Right ventricle myocardium inferior (tissue), 1 donor: Measurements from ENCODE around the gene OGDH. TPM values are rescaled to one million over a fixed set of nuclear protein-coding genes. Genes with fewer than 3 reads are reported as not detected.
"Not testable (repeated sequence)": the region's sequence is repeated elsewhere in the genome, so short reads cannot be mapped to it uniquely, and the experiment has no call there.

Experiments
- ATAC-seq: fragments of 200-7000 bp; cut with Tn5 transposase; one replicate; pipeline ENCODE4 v1.9.1; 2020; ENCODE audit warnings: mild to moderate bottlenecking, moderate library complexity
- DNase-seq: peaks from one replicate; pipeline ENCODE4 v3.0.0; 2021; ENCODE audit errors: missing footprints
- intact Hi-C: fragments of 100-400 bp; cut with DNase I; formaldehyde crosslinking; loops from one replicate; pipeline ENCODE4 v1.11.0; 2022
- total RNA-seq: library from RNA; stranded (reverse); fragmentation: NEBNext Ultra II Directional; extraction: Animal tissue kit (Norgen Biotek cat#: 25700); gene quantifications from one replicate; pipeline ENCODE4 v1.2.1, GENCODE V29; 2021
- donor health status: DM: no; HTN: yes; CAD: no; lungs with severe emphysema.

The OGDH gene
- total RNA-seq, 1 donor from 2014 or later, result 679 TPM

DNA sequence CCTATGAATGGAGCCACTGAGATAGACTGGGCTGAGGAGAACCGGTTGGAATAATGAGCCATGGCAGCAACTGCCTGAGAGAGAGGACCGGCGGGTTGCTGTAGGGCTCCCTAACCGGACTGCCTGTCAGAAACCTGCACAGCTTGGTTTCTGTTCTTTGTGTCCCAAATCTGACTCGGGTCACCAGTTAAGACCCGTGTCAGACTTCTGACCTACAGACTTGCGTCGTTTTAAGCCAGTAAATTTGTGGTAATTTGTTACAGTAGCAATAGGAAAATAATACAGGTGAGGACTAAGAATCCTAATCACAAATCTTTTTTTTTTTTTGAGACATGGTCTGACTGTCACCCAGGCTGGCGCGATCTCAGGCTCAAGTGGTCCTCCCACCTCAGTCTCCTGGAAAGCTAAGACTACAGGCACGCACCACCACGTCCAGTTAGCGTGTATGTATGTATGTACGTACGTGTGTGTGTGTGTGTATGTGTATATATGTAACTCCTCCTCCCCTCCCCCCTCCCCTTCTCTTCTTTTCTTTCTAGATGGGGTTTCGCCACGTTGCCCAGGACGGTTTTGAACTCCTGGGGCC, 32.0 kb upstream of the OGDH start:
- no peak for ATAC-seq
- DNase-seq, result no peak
- intact Hi-C loops, result loop anchor here (10.0 kb wide), 1 partner anchor 540 kb away; the partner anchor contains the start of gene TBRG4

DNA sequence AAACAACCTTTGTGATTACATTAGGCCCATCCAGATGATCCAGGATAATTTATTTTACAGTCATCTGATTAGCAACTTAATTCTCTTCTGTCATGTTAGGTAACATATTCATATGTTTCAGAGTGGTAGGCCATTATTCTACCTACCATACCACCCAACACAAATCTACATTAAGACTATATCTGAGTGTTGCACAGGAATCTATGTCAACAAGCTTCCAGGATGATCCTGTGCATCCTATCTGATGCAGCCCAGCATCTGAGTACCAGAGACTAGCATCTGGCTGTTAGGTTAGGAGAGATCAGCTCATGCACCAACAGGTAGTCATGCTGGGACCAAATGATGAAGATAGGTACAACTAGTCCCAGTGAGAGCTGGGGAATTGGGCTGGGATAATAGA, 31.4 kb upstream of the OGDH start:
- no peak for ATAC-seq
- DNase-seq, result no peak
- intact Hi-C loops, result loop anchor here (10.0 kb wide), 1 partner anchor 540 kb away; the partner anchor contains the start of gene TBRG4

DNA sequence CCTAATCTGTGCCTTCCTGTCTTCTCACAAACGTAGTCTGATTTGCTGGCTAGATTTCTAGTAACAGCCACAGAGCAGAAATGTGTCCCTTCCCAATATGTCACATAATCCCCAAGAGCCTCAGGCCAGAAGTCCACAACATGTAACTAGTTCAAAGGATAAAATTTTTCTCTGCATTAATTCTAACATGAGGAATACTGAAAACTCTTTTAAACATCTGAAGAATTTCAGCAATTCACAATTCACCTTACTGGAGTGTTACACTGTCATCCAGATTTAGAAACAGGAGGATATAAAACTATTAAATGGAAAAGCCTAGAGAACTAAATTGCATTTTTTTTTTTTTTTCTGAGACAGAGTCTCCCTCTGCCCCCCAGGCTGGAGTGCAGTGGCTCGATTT, 30.2 kb upstream of the OGDH start:
- ATAC-seq (no peak), DNase-seq (no peak)
- intact Hi-C loops, result loop anchor here (10.0 kb wide), 1 partner anchor 539 kb away; the partner anchor contains the start of gene TBRG4

DNA sequence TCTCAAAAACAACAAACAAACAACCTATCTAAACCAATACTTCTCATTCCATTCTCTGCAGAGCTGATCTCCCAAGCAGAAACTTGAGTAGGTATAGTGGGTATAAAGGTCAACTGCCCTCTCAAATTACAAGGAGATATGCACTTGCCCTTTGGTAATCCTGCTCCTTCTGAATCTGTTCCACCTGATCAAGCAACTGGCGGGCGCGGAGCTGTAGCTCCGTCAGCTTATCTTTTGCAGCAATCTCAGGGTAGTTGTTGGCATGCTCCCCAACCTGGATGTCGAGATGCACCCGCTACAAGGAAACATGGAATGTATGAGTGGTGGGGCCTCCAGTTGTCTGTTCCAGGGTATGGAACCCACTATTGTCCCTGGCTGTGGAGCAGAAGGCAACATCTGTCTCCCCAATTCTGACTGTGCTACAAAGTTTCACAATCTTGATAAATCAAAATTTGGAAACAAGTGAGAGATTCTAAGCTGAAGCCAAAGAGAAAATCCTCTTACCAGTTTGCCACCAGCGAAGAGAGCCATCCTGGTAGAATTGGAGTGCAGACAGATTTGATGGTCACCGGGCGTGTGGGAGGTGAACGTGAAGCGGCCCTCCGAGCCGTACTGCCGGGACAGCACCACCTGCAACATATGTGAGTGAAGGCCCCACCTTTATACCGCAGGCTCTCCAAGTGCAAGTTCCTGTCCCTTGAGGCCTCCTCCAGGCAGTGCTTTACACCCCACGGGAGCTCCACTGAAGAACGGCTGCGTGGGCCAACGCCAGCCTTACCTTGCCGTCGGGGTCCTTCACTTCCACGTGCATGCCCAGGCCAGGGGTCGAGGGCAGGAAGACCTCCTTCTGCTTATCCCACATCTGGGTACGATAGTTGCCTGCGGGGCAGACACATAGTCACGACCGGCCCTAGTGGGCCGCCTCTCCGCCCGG, 25.2 kb upstream of the OGDH start:
- intact Hi-C loops, result loop anchor here (10.0 kb wide), 1 partner anchor 404 kb away; no protein-coding TSS in a partner anchor
- DNase-seq (no peak), ATAC-seq (peak; percentile 0)

DNA sequence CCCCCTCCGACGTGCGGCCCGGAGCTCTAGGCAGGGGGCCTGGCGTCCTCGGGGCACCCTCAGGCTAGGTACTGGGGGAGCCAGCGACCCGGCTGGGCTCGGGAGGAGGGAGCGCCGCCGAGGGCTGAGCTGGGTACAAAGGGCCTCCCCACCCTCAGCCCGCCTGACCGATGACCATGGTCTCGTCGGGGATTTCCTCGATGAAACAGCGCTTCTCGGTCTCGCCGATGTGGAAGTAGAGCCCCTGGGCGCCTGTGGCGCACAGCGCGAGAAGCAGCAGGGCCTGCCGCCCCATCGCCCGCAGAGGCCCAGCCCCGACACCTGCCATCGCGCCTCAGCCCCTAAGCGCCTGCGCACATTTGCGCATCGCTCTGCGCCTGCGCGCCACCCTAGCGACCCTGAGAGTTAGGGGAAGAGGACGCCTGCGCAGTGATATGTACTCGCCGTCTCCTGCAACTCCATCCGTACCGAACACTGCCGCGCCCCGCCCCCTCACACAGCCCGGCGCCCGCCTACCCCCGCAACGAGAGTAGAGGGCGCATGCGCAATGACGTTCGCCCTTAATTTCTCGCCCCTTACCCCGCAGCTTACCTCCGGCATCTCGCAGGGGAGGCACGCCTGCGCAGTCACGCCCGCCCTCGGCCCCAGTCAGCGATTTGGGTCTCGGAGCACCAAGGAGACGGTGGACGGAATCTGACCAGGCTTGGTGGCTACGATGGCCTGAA, 24.4 kb upstream of the OGDH start, which contains the start of gene TMED4:
Gene TMED4 (minus strand): TSS at position 353 of the 725 bp plus-strand sequence. CDS start 25 bp downstream, at position 328.
- peak; percentile 99 for ATAC-seq
- DNase-seq, result peak; percentile 100
- intact Hi-C loops, result loop anchor here (1.0 to 10.0 kb wide), 2 partner anchors 215 to 403 kb away; no protein-coding TSS in a partner anchor

DNA sequence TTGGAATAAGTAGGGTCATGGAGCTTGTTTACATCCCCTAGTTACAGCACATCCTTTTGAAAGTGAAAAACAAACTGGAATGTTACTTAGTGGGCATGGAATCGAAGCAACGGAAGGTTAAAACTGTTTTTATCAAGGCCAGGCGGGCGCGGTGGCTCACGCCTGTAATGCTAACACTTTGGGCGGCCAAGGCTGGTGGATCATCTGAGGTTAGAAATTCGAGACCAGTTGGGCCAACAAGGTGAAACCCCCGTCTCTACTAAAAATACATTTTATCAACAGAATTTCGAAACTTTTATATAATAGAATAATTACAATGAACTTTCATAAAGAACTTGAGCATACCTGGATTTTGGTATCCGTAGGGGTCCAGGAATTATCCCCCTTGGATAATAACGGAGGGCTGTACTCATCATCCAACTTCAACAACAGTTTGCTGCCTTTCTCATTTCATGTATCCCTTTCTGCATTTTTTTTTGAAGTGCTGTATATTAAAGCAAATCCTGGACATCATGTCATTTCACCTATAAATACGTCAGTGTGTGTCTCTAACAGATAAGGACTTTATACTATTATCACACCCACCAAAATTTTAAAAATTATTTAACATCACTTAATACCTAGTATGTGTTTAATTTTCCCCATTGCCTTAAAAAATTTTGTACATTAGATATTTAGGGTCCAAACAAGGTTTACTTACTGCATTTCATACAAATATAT, 23.1 kb upstream of the OGDH start:
- no peak for DNase-seq
- intact Hi-C loops, result loop anchor here (10.0 kb wide), 1 partner anchor 401 kb away; no protein-coding TSS in a partner anchor
- no peak for ATAC-seq

DNA sequence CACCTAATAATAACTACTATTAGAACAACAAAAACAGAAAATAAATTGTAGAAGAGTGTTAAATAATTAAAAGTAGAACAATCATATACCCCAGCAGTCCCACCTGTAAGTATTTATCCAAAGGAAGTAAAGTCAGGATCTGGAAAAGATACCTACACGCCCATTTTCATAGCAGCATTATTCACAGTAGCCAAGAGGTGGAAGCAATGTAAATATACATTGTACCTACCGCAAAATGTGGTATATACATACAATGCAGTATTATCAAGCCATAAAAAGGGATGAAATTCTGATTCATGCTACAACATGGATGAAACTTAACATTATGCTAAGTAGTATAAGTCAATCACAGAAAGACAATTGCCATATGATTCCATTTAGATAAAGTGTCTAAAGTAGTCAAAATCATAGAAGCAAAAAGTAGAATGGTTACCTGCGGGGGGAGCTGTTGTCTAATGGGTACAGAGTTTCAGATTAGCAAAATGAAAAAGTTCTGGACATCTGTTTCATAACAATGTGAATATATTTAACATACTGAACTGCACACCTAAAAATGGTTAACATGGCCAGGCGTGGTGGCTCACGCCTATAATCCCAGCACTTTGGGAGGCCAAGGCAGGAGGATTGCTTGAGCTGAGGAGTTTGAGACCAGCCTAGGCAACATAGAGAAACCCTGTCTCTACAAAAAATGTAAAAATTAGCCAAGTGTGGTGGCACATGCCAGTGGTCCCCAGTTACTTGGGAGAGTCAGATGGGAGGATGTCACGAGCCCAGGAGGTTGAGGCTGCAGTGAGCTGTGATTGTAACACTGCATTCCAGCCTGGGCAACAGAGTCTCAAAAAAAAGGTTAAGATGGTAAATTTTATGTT, 18.4 kb upstream of the OGDH start:
- intact Hi-C loops, result loop anchor here (2.0 to 10.0 kb wide), 3 partner anchors 259 to 397 kb away; no protein-coding TSS in a partner anchor
- peak; percentile 51 for ATAC-seq
- no peak for DNase-seq

DNA sequence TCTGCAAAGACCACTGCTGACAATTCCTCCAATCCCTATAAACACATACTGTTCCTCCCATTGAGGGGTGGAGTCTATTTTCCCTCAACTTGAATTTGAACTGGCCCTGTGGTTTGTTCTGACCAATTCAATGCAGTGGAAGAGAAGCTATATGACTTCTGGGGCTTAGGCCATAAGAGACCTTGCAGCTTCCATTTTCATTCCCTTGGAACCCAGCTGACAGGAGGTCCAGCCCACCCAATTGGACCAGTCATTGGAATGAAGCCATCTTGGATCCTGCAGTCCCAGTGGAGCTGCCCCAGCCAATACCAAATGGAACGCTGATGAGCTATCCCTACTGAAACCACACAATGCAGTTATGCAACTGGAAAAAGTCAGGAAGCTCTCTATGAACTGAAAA, 15.5 kb upstream of the OGDH start:
- no peak for DNase-seq
- intact Hi-C loops, result no loop called here
- ATAC-seq, result no peak

DNA sequence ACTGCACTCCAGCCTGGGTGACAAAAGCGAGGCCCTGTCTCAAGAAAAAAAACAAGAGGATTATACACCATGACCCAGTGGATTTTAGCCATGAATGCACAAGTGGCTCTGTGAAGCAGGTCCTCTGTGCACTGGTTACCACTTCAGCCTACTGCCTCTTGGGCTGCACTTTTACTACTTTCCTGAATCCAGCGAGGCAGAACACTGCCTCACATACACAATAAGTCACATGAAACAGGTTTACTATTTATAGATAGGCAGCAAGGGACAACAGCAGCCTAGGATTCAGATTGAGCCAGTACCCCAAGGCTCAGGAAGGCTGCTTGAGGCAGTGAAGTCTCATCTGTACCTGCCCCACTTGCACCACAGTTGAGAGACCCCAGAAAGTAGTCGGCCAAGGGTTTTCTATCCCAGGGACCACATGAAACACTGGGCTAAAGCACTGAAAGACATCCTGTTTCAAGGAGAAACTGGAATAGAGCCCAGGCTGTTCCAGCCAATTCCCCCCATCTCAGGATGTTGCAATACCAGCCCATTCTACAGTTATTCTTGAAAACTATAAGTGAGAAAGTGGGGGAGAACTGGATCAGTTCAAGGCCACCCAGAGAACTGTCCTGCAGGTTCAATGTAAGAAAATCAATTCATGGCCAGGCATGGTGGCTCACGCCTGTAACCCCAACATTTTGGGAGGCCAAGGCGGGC, 10.3 kb upstream of the OGDH start:
- intact Hi-C loops, result no loop called here
- ATAC-seq, result peak; percentile 85
- no peak for DNase-seq

DNA sequence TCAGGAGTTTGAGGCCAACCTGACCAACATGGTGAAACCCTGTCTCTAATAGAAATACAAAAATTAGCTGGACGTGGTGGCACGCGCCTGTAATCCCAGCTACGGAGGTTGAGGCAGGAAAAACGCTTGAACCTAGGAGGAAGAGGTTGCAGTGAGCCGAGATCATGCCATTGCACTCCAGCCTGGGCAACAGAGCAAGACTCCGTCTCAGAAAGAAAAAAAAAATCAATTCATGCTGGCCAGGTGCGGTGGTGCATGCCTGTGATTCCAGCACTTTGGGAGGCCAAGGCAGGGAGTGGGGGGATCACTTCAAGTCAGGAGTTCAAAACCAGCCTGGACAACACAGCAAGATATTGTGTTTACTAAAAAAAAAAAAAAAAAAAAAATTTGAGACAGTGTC, 9.2 kb upstream of the OGDH start:
- intact Hi-C loops, ATAC-seq, DNase-seq: not testable (repeated sequence)

DNA sequence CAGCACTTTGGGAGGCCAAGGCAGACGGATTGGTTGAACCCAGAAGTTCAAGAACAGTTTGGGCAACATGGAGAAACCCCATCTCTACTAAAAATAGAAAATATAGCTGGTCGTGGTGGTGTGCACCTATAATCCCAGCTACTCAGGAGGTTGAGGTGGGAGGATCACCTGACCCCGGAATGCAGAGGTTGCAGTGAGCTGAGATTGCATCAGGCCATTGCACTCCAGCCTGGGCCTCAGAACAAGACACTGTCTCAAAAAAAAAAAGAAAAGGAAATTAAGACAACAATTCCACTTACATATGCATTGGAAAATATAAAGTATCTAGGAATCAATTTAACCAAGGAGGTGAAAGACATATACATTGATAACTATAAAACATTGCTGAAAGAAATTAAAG, 7.2 kb upstream of the OGDH start:
- ATAC-seq, result no peak
- intact Hi-C loops, result no loop called here
- no peak for DNase-seq

DNA sequence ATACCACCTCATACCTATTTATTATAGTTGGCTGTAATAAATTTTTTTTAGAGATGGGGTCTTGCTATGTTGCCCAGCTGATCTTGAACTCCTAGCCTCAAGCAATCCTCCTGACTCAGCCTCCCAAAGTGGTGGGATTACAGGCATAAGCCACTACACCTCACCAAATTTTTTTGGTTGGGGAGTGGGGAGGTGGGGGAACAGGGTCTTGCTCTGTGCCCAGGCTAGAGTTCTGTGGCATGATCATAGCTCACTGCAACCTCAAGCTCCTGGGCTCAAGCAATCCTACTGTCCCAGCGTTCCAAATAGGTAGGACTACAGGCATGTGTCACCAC, 3.9 kb upstream of the OGDH start:
- intact Hi-C loops, result no loop called here
- ATAC-seq (no peak), DNase-seq (no peak)

DNA sequence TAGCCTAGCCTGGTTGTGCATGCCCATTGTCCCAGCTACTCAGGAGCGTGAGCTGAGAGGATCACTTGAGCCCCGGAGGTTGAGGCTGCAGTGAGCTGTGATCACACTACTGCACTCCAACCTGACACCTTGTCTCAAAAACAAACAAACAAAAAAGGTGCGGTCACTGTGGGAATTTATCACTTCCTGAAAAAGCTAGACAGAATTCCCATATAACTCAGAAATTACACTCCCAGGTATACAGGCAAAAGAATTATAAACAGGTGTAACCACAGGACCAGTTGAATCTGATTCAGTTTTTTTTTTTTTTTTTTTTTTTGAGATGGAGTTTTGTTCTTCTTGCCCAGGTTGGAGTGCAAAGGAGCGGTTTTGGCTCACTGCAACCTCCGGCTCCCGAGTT, 3.2 kb upstream of the OGDH start:
- intact Hi-C loops, result no loop called here
- ATAC-seq, result no peak
- DNase-seq, result no peak

DNA sequence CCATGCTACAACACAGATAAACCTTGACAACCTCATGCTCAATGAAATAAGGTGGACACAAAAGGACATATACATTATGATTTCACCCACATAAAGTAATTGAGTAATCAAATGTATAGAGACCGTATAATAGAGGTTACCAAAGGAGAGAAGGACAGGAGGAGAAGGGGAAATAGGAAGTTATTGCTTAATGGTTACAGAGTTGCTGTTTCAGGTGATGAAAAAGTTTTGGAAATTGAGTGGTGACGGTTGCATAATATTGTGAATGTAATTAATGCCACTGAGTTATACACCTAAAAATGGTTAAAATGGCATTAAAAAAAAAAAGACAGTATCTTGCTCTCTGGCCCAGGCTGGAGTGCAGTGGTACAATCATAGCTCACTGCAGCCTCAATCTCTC, 1.5 kb upstream of the OGDH start:
- no peak for DNase-seq
- intact Hi-C loops, result no loop called here
- no peak for ATAC-seq

DNA sequence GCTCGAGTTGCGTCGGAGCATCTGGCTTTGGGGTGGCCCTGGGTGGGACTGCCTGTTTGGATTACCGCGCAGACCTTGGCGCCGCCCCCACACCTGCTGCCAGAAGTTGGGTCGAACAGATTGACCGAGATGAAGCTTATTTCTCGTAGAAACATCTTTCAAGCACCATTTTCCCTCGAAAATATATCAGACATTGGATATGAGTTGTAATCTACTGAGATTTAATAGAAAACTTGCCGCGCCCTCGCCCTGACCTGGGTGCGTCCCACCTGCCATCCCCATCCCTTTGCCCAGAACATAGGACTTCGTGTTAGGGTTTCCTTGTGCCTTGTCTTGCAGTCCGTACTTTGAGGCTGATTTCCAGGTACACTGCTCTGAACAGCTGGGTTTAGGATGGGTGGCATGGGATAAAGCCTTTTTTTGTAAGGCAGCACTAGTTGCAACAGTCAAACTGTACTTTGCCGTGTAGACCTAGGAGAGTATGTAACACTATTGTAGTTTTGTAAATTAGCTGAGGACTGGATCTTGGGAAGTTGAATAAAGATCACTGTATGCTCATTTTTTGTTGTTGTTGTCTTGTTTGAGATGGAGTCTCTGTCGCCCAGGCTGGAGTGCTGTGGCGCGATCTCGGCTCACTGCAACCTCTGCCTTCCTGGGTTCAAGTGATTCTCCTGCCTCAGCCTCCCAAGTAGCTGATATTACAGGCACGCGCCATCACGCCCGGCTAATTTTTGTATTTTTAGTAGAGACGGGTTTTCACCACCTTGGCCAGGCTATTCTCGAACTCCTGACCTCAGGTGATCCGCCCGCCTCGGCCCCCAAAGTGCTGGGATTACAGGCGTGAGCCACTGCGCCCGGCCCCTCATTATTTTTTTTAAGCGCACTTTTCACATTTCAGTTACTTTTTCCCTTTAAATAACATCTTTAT, 978 bp downstream of the OGDH start:
- intact Hi-C loops, result loop anchor here (2.0 kb wide), 2 partner anchors 47 to 87 kb away; no protein-coding TSS in a partner anchor
- no peak for ATAC-seq
- DNase-seq, result no peak
